DOHH2 (cell line): ENCODE results near the gene G3BP2.

Source experiments
- CTCF ChIP-seq: fragments of 200-600 bp; sonication (generic); IDR thresholded peaks from one replicate; pipeline ENCODE4 v1.5.1; 2014; ENCODE audit warnings: antibody characterized with exemption, mild to moderate bottlenecking, low read depth, low read length; ENCODE audit not compliant: poor library complexity, severe bottlenecking
- EZH2phosphoT487 ChIP-seq: fragments of 200-600 bp; sonication (generic); IDR thresholded peaks from 2 replicates; pipeline ENCODE4 v1.6.1; 2017; ENCODE audit warnings: borderline replicate concordance, mild to moderate bottlenecking, antibody characterized with exemption, low read length, moderate library complexity, mixed read lengths

GRCh38 chr4:75612306-75612705 is 60.9 kb downstream of the G3BP2 start:
- TF ChIP-seq CTCF (no peak), EZH2phosphoT487 (no peak)
